ES-I3 (cell line): ENCODE data around the gene MAZ.
A peak's percentile ranks its signal among the peaks of the same experiment; 100 is the strongest.
"Not testable (repeated sequence)": the region's sequence is repeated elsewhere in the genome, so short reads cannot be mapped to it uniquely, and the experiment has no call there.

Source experiments
- H3K36me3 ChIP-seq: 2 replicates; pipeline ENCODE4 v1.6.1; 2013; ENCODE audit warnings: mild to moderate bottlenecking, low read length, control low read depth, moderate library complexity; ENCODE audit not compliant: insufficient read depth
- H3K4me1 ChIP-seq: 2 replicates; pipeline ENCODE4 v1.6.1; 2013; ENCODE audit warnings: mild to moderate bottlenecking, control low read depth, low read length; ENCODE audit not compliant: insufficient read depth
- H3K9ac ChIP-seq: 2 replicates; pipeline ENCODE4 v1.6.1; 2013; ENCODE audit warnings: low read depth, mild to moderate bottlenecking, low read length, moderate library complexity
- H3K9me3 ChIP-seq: 2 replicates; pipeline ENCODE4 v1.6.1; 2013; ENCODE audit warnings: mild to moderate bottlenecking, low read length, moderate library complexity; ENCODE audit not compliant: control insufficient read depth, insufficient read depth

MAZ gene

GRCh38 chr16:29774730-29775129 is 31.6 kb upstream of the MAZ start:
- Histone ChIP-seq H3K36me3 (no peaks in the 10 kb centered on the region), H3K9me3 (no peaks in the 10 kb centered on the region), H3K9ac (no peak overlapping the region), H3K4me1 (peaks cover 5% of the 10 kb centered on the region; the same call in 1 of the 2 replicates)

- no peaks in the 10 kb centered on the region for H3K36me3 ChIP-seq
- H3K9ac ChIP-seq, result no peak overlapping the region
- no peaks in the 10 kb centered on the region for H3K9me3 ChIP-seq
- peaks cover 5% of the 10 kb centered on the region; the same call in 1 of the 2 replicates for H3K4me1 ChIP-seq
These were observed 30.5 kb upstream of the MAZ start for GRCh38 chr16:29775742-29776408.

- Histone ChIP-seq H3K36me3 (no peaks in the 10 kb centered on the region), H3K4me1 (peaks cover 5% of the 10 kb centered on the region; the same call in 1 of the 2 replicates), H3K9me3 (no peaks in the 10 kb centered on the region)
These were observed 28.6 kb upstream of the MAZ start, which contains the start of gene ZG16 for GRCh38 chr16:29777576-29778350. ZG16 (plus strand) TSS chr16:29778256; CDS start chr16:29779267, 1,011 bp downstream.

GRCh38 chr16:29779474-29779873 is 26.9 kb upstream of the MAZ start:
- Histone ChIP-seq H3K36me3 (no peaks in the 10 kb centered on the region), H3K9ac (no peak overlapping the region), H3K9me3 (no peaks in the 10 kb centered on the region), H3K4me1 (peaks cover 5% of the 10 kb centered on the region; the same call in 1 of the 2 replicates)

More at GRCh38 chr16:29777576-29778350, 28.6 kb upstream of the MAZ start, which contains the start of gene ZG16:
- H3K9ac ChIP-seq, result no peak within 1 kb of the TSS

- H3K9me3 ChIP-seq, result not testable (repeated sequence)
These were observed 23.0 kb upstream of the MAZ start for GRCh38 chr16:29783094-29783953.

GRCh38 chr16:29784157-29784556 is 22.2 kb upstream of the MAZ start:
- Histone ChIP-seq H3K36me3 (no peaks in the 10 kb centered on the region), H3K9ac (no peak overlapping the region), H3K9me3 (no peaks in the 10 kb centered on the region), H3K4me1 (no peaks in the 10 kb centered on the region)

More at GRCh38 chr16:29783094-29783953, 23.0 kb upstream of the MAZ start:
- H3K36me3 ChIP-seq, H3K4me1 ChIP-seq, H3K9ac ChIP-seq: not testable (repeated sequence)

GRCh38 chr16:29784901-29785500 is 21.3 kb upstream of the MAZ start:
- Histone ChIP-seq H3K36me3 (no peaks in the 10 kb centered on the region), H3K4me1 (no peaks in the 10 kb centered on the region), H3K9me3 (no peaks in the 10 kb centered on the region), H3K9ac (peak overlapping the region; percentile 47; the same call in 1 of the 2 replicates)

- not testable (repeated sequence) for H3K9ac ChIP-seq, H3K36me3 ChIP-seq, H3K9me3 ChIP-seq, H3K4me1 ChIP-seq
These were observed 19.2 kb upstream of the MAZ start for GRCh38 chr16:29787155-29787554.

- H3K36me3 ChIP-seq, result no peaks in the 10 kb centered on the region; the same call in 1 of the 2 replicates
- peak overlapping the region; percentile 79 for H3K9ac ChIP-seq
- no peaks in the 10 kb centered on the region for H3K9me3 ChIP-seq
- peaks cover 8% of the 10 kb centered on the region for H3K4me1 ChIP-seq
These were observed 16.6 kb upstream of the MAZ start for GRCh38 chr16:29789775-29790182.

- H3K4me1 ChIP-seq, result peaks cover 8% of the 10 kb centered on the region
- H3K36me3 ChIP-seq, result no peaks in the 10 kb centered on the region; the same call in 1 of the 2 replicates
- peak within 1 kb of the TSS; percentile 95 for H3K9ac ChIP-seq
- no peaks in the 10 kb centered on the region for H3K9me3 ChIP-seq
These were observed 16.0 kb upstream of the MAZ start, which contains the start of gene KIF22 for GRCh38 chr16:29790183-29790948. KIF22 (plus strand) TSS chr16:29790751; CDS start chr16:29790760, 9 bp downstream.

GRCh38 chr16:29790949-29791844 is 15.1 kb upstream of the MAZ start:
- H3K36me3 ChIP-seq, result no peaks in the 10 kb centered on the region; the same call in 1 of the 2 replicates
- H3K9me3 ChIP-seq, result no peaks in the 10 kb centered on the region
- H3K9ac ChIP-seq, result peak overlapping the region; percentile 95
- H3K4me1 ChIP-seq, result peaks cover 8% of the 10 kb centered on the region
